ENCODE results near the gene MORC3. TPM values are rescaled to one million over a fixed set of nuclear protein-coding genes. Genes with fewer than 3 reads are reported as not detected.
A peak's percentile ranks its signal among the peaks of the same experiment; 100 is the strongest.
"Not testable (repeated sequence)": the region's sequence is repeated elsewhere in the genome, so short reads cannot be mapped to it uniquely, and the experiment has no call there.

Gene MORC3
- polyA plus RNA-seq, 1 donor, result 45.1 TPM

- DNase-seq, result no peak
Observed at GRCh38 chr21:36322083-36322424, 2.1 kb downstream of the MORC3 start.

- no peak for DNase-seq
Observed at GRCh38 chr21:36323032-36323431, 3.0 kb downstream of the MORC3 start.

- no peak for DNase-seq
Observed at GRCh38 chr21:36325373-36326010, 5.5 kb downstream of the MORC3 start.

- peak; percentile 32 for DNase-seq
Observed at GRCh38 chr21:36330904-36331303, 10.9 kb downstream of the MORC3 start.

GRCh38 chr21:36337099-36337509 lies 17.1 kb downstream of the MORC3 start:
- no peak for DNase-seq

- DNase-seq, result no peak
Observed at GRCh38 chr21:36338975-36339374, 19.0 kb downstream of the MORC3 start.

GRCh38 chr21:36342581-36342980 lies 22.6 kb downstream of the MORC3 start:
- not testable (repeated sequence) for DNase-seq

GRCh38 chr21:36344931-36345330 lies 24.9 kb downstream of the MORC3 start:
- DNase-seq, result no peak

- no peak for DNase-seq
Observed at GRCh38 chr21:36347278-36347961, 27.4 kb downstream of the MORC3 start.

- no peak for DNase-seq
Observed at GRCh38 chr21:36347962-36348328, 27.9 kb downstream of the MORC3 start.

GRCh38 chr21:36349315-36349714 lies 29.3 kb downstream of the MORC3 start:
- DNase-seq, result no peak

- no peak for DNase-seq
Observed at GRCh38 chr21:36350282-36350910, 30.4 kb downstream of the MORC3 start.

GRCh38 chr21:36354918-36355680 lies 35.1 kb downstream of the MORC3 start:
- DNase-seq, result no peak

GRCh38 chr21:36355868-36356267 lies 35.9 kb downstream of the MORC3 start:
- DNase-seq, result no peak

- DNase-seq, result no peak
Observed at GRCh38 chr21:36359185-36359584, 39.2 kb downstream of the MORC3 start.

- DNase-seq, result no peak
Observed at GRCh38 chr21:36369064-36369685, 49.2 kb downstream of the MORC3 start.

GRCh38 chr21:36375994-36376393 lies 56.0 kb downstream of the MORC3 start:
- DNase-seq, result no peak

GRCh38 chr21:36377391-36377842 lies 57.4 kb downstream of the MORC3 start:
- no peak for DNase-seq

GRCh38 chr21:36379251-36379650 lies 59.3 kb downstream of the MORC3 start:
- no peak for DNase-seq

GRCh38 chr21:36381841-36382589 lies 62.0 kb downstream of the MORC3 start:
- no peak for DNase-seq

- DNase-seq, result not testable (repeated sequence)
Observed at GRCh38 chr21:36382722-36383121, 62.7 kb downstream of the MORC3 start.

GRCh38 chr21:36384885-36385232 lies 64.9 kb downstream of the MORC3 start:
- DNase-seq, result no peak
